Skeletal muscle tissue (tissue), 4 donors: Measurements from ENCODE around the gene DCBLD2. TPM values are rescaled to one million over a fixed set of nuclear protein-coding genes. Genes with fewer than 3 reads are reported as not detected.

Source experiments
- H3K27ac ChIP-seq: one replicate; pipeline ENCODE4 v1.7.0; 2013; ENCODE audit warnings: mild to moderate bottlenecking, low read depth, low read length, inconsistent platforms
- H3K27me3 ChIP-seq, 3 donors: one replicate each; pipeline ENCODE4 v1.7.0; 2013; ENCODE audit warnings: low read length in 3 of 3; ENCODE audit not compliant: control insufficient read depth in 3 of 3, insufficient read depth in 3 of 3
- H3K36me3 ChIP-seq, 3 donors: one replicate each; pipeline ENCODE4 v1.7.0; 2013; ENCODE audit warnings: low read length in 3 of 3; ENCODE audit not compliant: control insufficient read depth in 3 of 3, insufficient read depth in 3 of 3
- H3K4me1 ChIP-seq, 3 donors: one replicate each; pipeline ENCODE4 v1.7.0; 2013; ENCODE audit warnings: low read length in 3 of 3, mild to moderate bottlenecking in 3 of 3; ENCODE audit not compliant: control insufficient read depth in 3 of 3, insufficient read depth in 3 of 3
- H3K4me3 ChIP-seq, 3 donors: one replicate each; pipeline ENCODE4 v1.7.0; 2013; ENCODE audit warnings: low read length in 3 of 3
- H3K9ac ChIP-seq, 3 donors: one replicate each; pipeline ENCODE4 v1.7.0; 2013; ENCODE audit warnings: low read length in 3 of 3, mild to moderate bottlenecking in 3 of 3, moderate library complexity in 2 of 3, low read depth in 1 of 3
- H3K9me3 ChIP-seq, 3 donors: one replicate each; pipeline ENCODE4 v1.7.0; 2013; ENCODE audit warnings: low read length in 3 of 3; ENCODE audit not compliant: control insufficient read depth in 3 of 3
- total RNA-seq: library from RNA; depleted of rRNA; stranded (reverse); fragments of >200 nt; gene quantifications from one replicate; pipeline ENCODE4 v1.2.3, GENCODE V29; 2014
- donor health status: Osteomylitis.

The DCBLD2 gene
- total RNA-seq, 1 donor from 2014 or later: 21.4 TPM

- no peaks in the 10 kb centered on the region for H3K9me3 ChIP-seq
- H3K4me1 ChIP-seq: no peaks in the 10 kb centered on the region
- no peak overlapping the region for H3K4me3 ChIP-seq
- peaks cover 3 to 10% (median 3%) of the 10 kb centered on the region in 3 donors for H3K36me3 ChIP-seq
- H3K9ac ChIP-seq: no peak overlapping the region
- H3K27me3 ChIP-seq: no peaks in the 10 kb centered on the region
- no peak overlapping the region for H3K27ac ChIP-seq
Observed at GRCh38 chr3:98799479-98799878, 102.0 kb downstream of the DCBLD2 start.

- Histone ChIP-seq H3K27ac (no peak overlapping the region), H3K36me3 (peaks cover 3 to 10% (median 3%) of the 10 kb centered on the region in 3 donors), H3K4me3 (no peak overlapping the region), H3K9me3 (no peaks in the 10 kb centered on the region), H3K27me3 (no peaks in the 10 kb centered on the region), H3K9ac (no peak overlapping the region), H3K4me1 (no peaks in the 10 kb centered on the region)
Observed at GRCh38 chr3:98798820-98799219, 102.7 kb downstream of the DCBLD2 start.

GRCh38 chr3:98797905-98798304 lies 103.6 kb downstream of the DCBLD2 start:
- H3K4me1 ChIP-seq: no peaks in the 10 kb centered on the region
- no peak overlapping the region for H3K9ac ChIP-seq
- H3K36me3 ChIP-seq: peaks cover 3 to 10% (median 3%) of the 10 kb centered on the region in 3 donors
- H3K27me3 ChIP-seq: no peaks in the 10 kb centered on the region
- no peak overlapping the region for H3K27ac ChIP-seq
- H3K9me3 ChIP-seq: no peaks in the 10 kb centered on the region
- no peak overlapping the region for H3K4me3 ChIP-seq

GRCh38 chr3:98796334-98796733 lies 105.2 kb downstream of the DCBLD2 start:
- Histone ChIP-seq H3K36me3 (peaks cover 3 to 10% (median 3%) of the 10 kb centered on the region in 3 donors), H3K9me3 (no peaks in the 10 kb centered on the region), H3K27ac (no peak overlapping the region), H3K4me1 (no peaks in the 10 kb centered on the region), H3K9ac (no peak overlapping the region), H3K4me3 (no peak overlapping the region), H3K27me3 (no peaks in the 10 kb centered on the region)

- Histone ChIP-seq H3K9me3 (no peaks in the 10 kb centered on the region), H3K9ac (no peak overlapping the region), H3K27ac (no peak overlapping the region), H3K4me1 (no peaks in the 10 kb centered on the region), H3K27me3 (no peaks in the 10 kb centered on the region), H3K36me3 (peaks cover 0 to 3% (median 0%) of the 10 kb centered on the region in 3 donors), H3K4me3 (no peak overlapping the region)
Observed at GRCh38 chr3:98793971-98794370, 107.5 kb downstream of the DCBLD2 start.

GRCh38 chr3:98791341-98792325 lies 109.9 kb downstream of the DCBLD2 start:
- H3K27me3 ChIP-seq: no peaks in the 10 kb centered on the region
- H3K36me3 ChIP-seq: peaks cover 0 to 3% (median 0%) of the 10 kb centered on the region in 3 donors
- H3K9me3 ChIP-seq: no peaks in the 10 kb centered on the region
- H3K4me1 ChIP-seq: no peaks in the 10 kb centered on the region
- H3K4me3 ChIP-seq: no peak overlapping the region
- H3K9ac ChIP-seq: no peak overlapping the region
- H3K27ac ChIP-seq: no peak overlapping the region

- no peaks in the 10 kb centered on the region for H3K36me3 ChIP-seq
- H3K4me3 ChIP-seq: no peak overlapping the region
- H3K4me1 ChIP-seq: peaks cover 3 to 12% (median 3%) of the 10 kb centered on the region in 3 donors
- no peak overlapping the region for H3K27ac ChIP-seq
- H3K27me3 ChIP-seq: no peaks in the 10 kb centered on the region
- H3K9me3 ChIP-seq: no peaks in the 10 kb centered on the region
- H3K9ac ChIP-seq: no peak overlapping the region
Observed at GRCh38 chr3:98788651-98789050, 112.8 kb downstream of the DCBLD2 start.

- peak overlapping the region; percentile 37 for H3K27ac ChIP-seq
- H3K4me3 ChIP-seq: no peak overlapping the region
- no peaks in the 10 kb centered on the region for H3K9me3 ChIP-seq
- H3K4me1 ChIP-seq: peaks cover 3 to 12% (median 3%) of the 10 kb centered on the region in 3 donors
- no peaks in the 10 kb centered on the region for H3K36me3 ChIP-seq
- H3K27me3 ChIP-seq: no peaks in the 10 kb centered on the region
- no peak overlapping the region for H3K9ac ChIP-seq
Observed at GRCh38 chr3:98787181-98787580, 114.3 kb downstream of the DCBLD2 start.

GRCh38 chr3:98786364-98787006 lies 115.0 kb downstream of the DCBLD2 start:
- no peaks in the 10 kb centered on the region for H3K36me3 ChIP-seq

More at GRCh38 chr3:98786364-98787006, 115.0 kb downstream of the DCBLD2 start:
- H3K4me3 ChIP-seq: no peak overlapping the region
- H3K9me3 ChIP-seq: no peaks in the 10 kb centered on the region
- H3K27me3 ChIP-seq: no peaks in the 10 kb centered on the region
- H3K9ac ChIP-seq: no peak overlapping the region
- H3K27ac ChIP-seq: peak overlapping the region; percentile 37
- H3K4me1 ChIP-seq: peaks cover 3 to 12% (median 3%) of the 10 kb centered on the region in 3 donors
